Astrocyte of the spinal cord (primary cell): ENCODE measurements around the gene PELO.

Experiments
- DNase-seq: peaks from one replicate; pipeline ENCODE4 v3.0.0; 2011; ENCODE audit warnings: low read depth, low spot score
- H3K4me3 ChIP-seq: 2 replicates; pipeline ENCODE4 v1.5.1; 2011; ENCODE audit warnings: low read depth, mild to moderate bottlenecking, low read length, moderate library complexity
- CTCF ChIP-seq: IDR thresholded peaks from 2 replicates; pipeline ENCODE4 v1.5.1; 2012; ENCODE audit warnings: low read depth, mild to moderate bottlenecking, low read length, inconsistent platforms
- in situ Hi-C: cut with HindIII; loops from 2 replicates; pipeline ENCODE4 v1.10.0; 2017; ENCODE audit warnings: low sequenced_read_pairs

Gene PELO

DNA sequence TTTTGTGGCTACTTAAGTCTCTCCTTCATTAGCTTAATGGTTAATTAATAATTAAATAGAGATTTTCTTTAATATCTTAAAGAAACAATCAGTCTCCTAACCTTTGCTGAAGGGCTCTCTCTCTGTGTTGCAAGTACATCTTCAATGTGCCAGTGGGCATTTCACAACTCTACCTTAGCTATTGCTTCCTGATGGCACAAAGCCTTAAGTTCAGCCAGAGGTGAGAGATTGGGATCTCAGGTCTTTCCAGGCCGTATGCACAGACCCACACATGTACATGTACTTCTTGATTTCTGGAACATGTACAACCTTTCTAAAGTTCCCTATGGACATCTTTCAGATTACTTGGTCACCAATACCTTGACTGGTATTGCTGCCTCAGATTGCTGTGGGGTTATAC lies 8.9 kb upstream of the PELO start:
- TF ChIP-seq CTCF = no peak
- H3K4me3 ChIP-seq = no peak overlapping the region
- DNase-seq = no peak
- in situ Hi-C loops = no loop called here

- no peak for DNase-seq
- H3K4me3 ChIP-seq = no peak overlapping the region
- in situ Hi-C loops = no loop called here
- no peak for TF ChIP-seq CTCF
These were observed 8.5 kb upstream of the PELO start for GRCh38 chr5:52779213-52779612.

GRCh38 chr5:52783226-52783959 lies 4.3 kb upstream of the PELO start:
- in situ Hi-C loops = no loop called here
- DNase-seq = peak; percentile 23
- H3K4me3 ChIP-seq = no peak overlapping the region
- TF ChIP-seq CTCF = no peak

- in situ Hi-C loops = no loop called here
- H3K4me3 ChIP-seq = no peak overlapping the region
- no peak for DNase-seq
- no peak for TF ChIP-seq CTCF
These were observed 3.0 kb upstream of the PELO start for GRCh38 chr5:52784737-52785136.

DNA sequence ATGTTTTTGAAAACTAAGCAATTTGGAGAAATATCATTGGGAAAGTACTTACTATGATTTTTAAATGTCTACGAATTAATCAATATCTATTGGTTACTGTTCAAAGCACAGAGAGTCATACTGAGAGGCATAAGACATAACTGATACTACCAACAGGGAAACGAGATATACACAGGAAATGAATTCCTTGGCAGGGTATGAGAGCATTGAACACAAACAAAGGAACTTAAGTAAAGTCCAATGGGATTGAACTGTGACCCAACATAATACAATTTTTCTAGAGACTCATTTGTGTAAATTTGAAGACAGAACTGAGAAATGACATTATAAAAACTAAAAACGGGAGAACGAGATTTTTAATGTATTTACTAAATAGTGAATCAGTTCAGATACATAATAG lies 1.3 kb upstream of the PELO start:
- no peak for DNase-seq
- in situ Hi-C loops = no loop called here
- no peak for TF ChIP-seq CTCF
- no peak overlapping the region for H3K4me3 ChIP-seq

DNA sequence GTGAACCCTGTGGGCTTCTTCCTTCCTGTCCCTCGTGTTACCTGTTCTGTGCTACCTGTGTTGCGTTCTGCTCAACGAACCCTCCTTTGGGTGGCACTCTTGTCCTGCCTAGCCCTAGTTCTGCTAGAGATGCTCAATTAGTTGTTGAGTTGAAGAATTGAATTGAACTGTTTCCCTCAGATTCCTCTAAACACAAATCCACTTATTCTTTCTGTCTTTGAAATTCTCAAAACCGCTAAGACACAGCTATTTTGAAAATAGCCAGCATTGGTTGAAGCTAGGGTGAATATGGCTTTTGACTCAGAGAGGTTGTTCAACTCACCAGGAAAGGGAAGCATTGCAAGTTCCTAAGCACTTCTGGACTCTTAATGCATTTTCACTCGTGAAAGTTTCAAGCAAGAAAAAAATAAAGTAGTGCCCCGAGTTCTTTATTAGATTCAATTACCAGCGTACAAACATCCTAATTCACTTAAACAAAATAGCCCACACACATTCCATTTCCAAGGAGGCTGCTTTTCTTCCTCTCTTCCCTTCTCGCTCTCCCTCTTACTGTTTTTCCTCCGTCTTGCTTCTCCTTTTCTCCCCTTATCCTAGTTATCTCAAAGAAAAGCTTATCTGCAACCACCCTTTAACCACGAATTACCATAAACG lies 642 bp upstream of the PELO start:
- H3K4me3 ChIP-seq = peak overlapping the region; percentile 67
- peak; percentile 26 for DNase-seq
- in situ Hi-C loops = no loop called here
- TF ChIP-seq CTCF = peak; percentile 31
